Fibroblast of skin of back (primary cell): Measurements from ENCODE around the gene ADGRG1.
A peak's percentile ranks its signal among the peaks of the same experiment; 100 is the strongest.

Experiments
- DNase-seq: peaks from one replicate; pipeline ENCODE4 v3.0.0-alpha.2; 2013

ADGRG1 gene

DNA sequence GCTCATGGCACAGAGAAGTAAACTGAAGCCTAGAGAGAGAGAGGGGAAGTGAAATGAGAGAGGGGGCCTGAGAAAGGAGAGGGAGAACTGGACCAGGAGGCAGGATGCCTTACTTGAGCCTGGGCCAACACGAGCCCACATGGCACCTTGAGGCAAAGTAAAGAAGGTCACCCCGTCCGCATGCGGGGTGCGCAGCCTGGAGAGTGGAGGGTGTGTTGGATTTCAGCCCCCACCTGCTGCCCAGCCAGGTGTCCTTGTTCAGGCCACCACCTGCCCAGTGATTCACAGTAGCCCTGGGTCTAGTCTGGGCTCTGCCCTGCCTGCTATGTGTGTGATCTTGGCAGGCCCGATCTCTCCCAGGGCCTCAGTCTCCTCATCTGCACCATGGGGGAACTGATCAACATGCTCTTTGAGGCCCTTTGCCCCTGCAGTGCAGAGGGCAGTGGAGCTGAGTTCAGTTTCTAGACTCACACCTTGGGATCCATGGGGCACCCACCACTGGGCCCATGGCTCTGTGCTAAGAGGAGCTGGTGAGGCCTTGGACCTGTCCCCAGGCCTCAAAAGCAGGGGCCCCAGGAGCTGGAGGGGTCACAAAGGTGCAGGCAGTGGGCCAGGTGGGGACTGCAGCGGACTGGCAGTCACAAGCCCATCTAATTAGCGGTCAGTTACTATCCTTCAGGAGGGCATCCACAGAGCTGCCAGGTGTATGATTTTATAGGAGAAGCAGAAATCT is 56.4 kb downstream of the ADGRG1 start:
- DNase-seq, result no peak

DNA sequence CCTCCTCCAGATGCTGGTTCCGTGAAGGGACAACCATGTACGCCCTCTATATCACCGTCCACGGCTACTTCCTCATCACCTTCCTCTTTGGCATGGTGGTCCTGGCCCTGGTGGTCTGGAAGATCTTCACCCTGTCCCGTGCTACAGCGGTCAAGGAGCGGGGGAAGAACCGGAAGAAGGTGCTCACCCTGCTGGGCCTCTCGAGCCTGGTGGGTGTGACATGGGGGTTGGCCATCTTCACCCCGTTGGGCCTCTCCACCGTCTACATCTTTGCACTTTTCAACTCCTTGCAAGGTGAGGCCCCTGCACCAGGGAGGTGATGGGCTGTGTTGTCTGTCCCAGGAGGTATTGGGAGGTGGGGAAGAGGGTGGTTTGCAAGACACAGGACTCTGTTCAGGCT is 57.2 kb downstream of the ADGRG1 start:
- no peak for DNase-seq

DNA sequence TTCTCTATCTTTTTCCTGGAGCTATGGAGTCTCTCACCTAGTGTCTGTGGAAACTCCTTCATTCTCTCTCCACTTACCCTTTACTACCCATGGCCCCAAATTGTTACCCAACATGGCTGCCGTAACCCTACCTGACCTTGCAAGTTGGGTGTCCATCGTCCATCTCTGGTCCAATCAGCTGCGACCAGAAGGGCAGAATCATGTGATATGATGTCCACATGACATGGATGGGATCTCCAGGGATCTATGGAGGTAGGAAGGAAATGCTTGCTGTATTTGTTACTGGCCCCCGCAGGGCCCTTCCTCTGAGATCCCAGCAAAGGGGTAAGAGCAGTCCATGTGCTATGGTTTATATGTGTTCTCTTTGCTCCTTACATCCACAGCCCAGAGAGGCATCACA is 58.1 kb downstream of the ADGRG1 start:
- no peak for DNase-seq

DNA sequence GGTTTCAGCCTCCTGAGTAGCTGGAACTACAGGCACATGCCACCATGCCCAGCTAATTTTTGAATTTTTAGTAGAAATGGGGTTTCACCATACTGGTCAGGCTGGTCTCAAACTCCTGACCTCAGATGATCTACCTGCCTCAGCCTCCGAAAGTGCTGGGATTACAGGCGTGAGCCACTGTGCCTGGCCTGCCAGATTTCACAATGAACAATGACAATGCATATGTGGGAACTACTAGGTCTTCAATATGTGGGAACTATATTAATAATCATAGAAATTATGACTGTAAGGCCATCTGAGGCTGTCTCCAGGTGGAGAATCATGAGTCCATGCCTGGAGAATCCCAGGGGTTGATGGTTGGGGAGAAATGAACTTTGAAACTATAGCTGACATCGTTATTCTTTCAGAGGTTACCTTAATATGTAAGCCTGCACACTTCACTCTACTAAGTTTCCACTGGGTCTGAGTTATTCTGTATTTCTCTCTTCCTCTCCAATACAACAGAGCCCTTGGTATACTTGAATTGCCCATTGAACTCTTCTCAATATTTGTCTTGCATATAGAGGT is 59.0 kb downstream of the ADGRG1 start:
- DNase-seq, result no peak

DNA sequence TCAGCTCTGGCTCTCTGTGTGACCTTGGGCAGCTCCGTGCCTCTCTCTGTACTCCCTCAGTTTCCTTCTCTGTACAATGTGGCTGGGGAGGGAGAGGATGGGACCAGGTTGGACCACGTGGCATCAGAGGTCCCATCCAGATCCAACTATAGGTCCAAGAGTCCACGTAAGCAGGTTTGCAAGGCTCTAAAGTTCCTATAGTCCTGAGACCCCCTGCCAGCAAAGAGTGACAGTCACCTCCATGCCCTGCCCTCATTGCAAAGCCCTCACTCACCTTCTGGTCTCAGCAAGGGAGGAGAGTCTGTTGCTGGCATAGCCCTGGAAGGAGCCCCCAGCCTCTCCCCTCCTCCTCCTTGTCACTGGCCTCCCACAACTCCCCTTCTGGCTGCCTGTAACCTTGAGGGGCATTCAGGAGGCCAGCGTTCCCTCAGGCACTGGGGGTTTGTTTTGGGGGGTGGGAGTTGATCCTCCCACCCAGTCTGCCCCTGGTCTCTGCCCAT is 60.1 kb downstream of the ADGRG1 start:
- no peak for DNase-seq

GRCh38 chr16:57688987-57689761 is 60.7 kb downstream of the ADGRG1 start:
- no peak for DNase-seq

GRCh38 chr16:57689762-57690558 is 61.5 kb downstream of the ADGRG1 start:
- no peak for DNase-seq

DNA sequence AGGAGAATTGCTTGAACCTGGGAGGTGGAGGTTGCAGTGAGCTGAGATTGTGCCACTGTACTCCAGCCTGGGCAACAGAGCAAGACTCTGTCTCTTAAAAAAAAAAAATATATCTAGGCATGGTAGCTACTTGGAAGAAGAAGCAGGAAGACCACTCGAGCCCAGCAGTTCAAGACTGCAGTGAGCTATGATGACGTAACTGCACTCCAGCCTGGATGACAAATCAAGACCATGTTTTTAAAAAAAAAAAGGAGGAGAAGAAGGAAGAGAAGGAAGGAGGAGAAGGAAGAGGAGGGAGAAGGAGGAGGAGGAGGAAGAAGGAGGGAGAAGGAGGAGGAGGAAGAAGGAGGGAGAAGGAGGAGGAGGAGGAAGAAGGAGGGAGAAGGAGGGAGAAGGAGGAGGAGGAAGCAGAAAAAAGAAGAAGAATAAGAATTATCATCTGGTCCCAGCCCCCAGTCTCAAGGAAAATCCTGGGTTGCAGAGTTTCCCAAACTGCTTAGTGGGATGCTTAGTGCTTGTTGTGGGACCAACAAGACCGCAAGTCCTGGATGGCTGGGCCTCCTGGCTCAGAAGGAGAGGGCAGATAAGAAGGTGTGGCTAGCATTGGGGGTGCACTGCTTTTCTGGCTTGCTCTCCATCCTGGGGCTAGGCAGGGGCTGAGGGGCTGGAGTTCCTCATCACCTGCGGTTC is 62.5 kb downstream of the ADGRG1 start:
- DNase-seq, result peak; percentile 21

- no peak for DNase-seq
Observed at GRCh38 chr16:57692636-57693035, 64.2 kb downstream of the ADGRG1 start.

GRCh38 chr16:57693550-57693949 is 65.1 kb downstream of the ADGRG1 start:
- no peak for DNase-seq

- no peak for DNase-seq
Observed at GRCh38 chr16:57694231-57694724, 65.8 kb downstream of the ADGRG1 start.

DNA sequence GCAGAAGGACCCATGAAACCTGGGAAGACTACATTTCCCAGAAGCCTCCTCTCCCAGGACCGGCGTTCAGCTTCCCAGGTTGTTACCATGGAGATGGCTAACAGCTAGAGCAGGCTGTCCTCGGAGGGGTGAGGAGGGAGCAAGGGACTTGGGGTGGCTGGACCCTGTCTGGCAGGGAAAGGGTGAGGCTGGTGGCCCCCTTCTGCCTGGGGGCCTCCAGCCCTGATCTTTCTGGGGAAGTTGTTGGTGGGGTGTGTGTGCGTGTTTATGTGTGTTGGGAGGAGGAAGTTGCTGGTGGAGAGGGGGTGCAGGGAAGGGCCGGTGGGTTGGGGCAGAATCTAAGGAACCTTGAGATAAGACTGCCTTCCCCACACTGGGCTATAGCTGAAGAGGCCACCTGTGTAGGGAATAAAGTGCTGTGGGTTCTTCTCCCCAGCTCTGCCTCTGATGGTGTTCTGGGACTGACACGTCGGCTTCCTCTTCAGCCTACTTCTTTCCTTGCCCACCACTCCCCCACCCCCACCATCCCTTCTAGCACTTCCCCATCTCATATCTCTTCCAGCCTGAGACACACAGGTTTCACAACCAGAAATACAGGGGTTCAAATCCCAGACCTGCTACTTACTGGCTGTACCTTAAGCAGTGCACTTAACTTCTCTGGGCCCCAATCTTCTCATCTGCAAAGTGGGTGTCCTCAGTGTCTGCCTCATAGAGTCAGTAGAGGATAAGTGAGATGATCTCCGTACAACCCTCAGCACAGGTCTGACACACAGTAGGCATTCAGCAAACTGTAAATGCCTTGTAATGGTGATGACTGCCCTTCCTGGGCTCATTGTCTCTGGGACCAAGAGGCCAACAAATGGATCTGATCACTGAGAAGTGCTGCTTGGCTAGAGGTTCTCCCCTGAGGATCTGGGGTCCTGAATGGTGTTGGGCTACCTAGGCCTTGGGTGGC is 66.6 kb downstream of the ADGRG1 start, which contains the start of gene DRC7:
DRC7 (plus strand) TSS at position 82 of the 955 bp plus-strand sequence. CDS start 3,144 bp downstream, outside the sequence.
- DNase-seq, result peak; percentile 32

- DNase-seq, result no peak
Observed at GRCh38 chr16:57695680-57696069, 67.2 kb downstream of the ADGRG1 start.

- DNase-seq, result no peak
Observed at GRCh38 chr16:57696240-57696639, 67.8 kb downstream of the ADGRG1 start.

DNA sequence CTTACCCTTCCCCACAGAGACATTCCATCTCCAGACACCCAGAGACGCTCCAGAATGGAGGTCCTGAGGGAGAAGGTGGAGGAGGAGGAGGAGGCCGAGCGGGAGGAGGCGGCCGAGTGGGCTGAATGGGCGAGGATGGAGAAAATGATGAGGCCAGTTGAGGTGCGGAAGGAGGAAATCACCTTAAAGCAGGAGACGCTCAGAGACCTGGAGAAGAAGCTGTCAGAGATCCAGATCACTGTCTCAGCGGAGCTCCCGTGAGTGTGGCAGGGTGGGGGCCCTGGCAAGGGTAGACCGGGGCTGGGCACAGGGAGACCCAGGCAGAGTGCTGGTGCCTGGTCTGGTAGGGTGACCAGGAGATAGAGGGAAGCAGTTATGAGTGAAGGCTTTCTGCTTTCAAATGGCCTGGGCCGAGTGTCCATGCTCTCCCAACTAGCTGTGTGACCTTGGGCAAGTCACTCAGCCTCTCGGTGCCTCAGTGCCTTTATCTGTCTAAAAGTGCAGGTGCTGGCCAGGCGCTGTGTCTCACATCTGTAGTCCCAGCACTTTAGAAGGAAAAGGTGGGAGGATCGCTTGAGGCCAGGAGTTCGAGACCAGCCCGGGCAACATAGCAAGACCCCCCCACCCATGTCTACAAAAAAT is 69.6 kb downstream of the ADGRG1 start:
- DNase-seq, result no peak

DNA sequence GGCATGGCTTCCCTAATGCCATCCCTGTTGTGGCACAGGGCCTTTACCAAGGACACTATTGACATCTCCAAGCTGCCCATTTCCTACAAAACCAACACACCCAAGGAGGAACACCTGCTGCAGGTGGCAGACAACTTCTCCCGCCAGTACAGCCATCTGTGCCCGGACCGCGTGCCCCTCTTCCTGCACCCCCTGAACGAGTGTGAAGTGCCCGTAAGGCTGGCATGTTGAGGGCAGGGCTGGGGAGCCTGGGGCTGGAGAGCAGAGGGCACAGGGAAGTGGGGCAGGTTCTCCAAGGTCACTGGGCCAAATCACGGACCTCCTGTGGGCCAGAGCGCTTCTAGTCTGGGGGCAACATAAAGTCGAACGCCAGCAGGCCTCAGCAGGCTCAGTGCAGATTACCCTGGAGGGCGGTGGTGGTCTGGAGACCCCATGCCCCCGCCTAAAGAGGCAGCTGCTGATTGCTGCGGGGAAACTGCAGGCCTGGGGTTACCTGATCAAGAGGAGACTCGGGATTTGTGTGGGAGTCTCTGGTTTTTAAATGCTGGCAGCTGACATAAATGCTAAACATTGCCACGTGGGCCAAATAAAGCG is 70.5 kb downstream of the ADGRG1 start:
- DNase-seq, result no peak

DNA sequence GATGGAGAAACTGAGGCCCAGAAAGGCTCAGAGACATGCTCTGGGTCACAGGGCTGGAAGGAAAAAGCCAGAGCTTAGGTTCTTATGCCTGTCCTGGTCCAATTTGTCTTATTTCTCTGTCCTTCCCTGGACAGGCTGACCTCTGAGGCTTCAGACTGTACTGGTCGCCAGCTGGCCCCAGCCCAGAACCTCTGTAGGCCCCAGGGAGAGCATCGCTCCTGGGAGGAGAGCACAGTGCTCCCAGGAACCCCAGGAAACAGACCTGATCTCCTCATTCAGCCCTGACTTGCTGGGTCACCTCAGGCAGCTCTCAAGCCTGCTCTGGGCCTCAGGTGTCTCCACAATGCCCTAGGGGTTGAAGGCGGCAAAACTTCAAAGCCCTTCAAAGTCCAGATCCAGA is 71.1 kb downstream of the ADGRG1 start:
- no peak for DNase-seq

DNA sequence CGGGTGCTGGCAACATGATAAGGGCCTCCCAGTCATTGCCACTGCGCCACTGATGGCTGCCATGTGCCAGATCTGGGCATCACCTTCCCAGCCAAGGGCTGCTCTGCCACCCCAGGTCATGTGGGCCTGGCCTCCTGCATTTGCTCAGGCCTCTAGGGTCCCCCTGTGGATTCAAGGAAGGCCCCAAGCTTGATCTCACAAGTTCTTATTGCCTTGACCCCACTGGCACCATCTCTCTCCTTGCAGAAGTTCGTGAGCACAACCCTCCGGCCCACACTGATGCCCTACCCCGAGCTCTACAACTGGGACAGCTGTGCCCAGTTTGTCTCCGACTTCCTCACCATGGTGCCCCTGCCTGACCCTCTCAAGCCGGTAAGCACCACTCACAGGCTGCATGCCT is 71.5 kb downstream of the ADGRG1 start:
- no peak for DNase-seq

GRCh38 chr16:57700781-57701551 is 72.5 kb downstream of the ADGRG1 start:
- DNase-seq, result no peak
